Left hindlimb (tissue), 1 donor: Measurements from ENCODE around the gene TXN.
"Not testable (repeated sequence)": the region's sequence is repeated elsewhere in the genome, so short reads cannot be mapped to it uniquely, and the experiment has no call there.

Experiments used
- DNase-seq: peaks from one replicate; pipeline ENCODE4 v3.0.0-alpha.2; 2018

The TXN gene

DNA sequence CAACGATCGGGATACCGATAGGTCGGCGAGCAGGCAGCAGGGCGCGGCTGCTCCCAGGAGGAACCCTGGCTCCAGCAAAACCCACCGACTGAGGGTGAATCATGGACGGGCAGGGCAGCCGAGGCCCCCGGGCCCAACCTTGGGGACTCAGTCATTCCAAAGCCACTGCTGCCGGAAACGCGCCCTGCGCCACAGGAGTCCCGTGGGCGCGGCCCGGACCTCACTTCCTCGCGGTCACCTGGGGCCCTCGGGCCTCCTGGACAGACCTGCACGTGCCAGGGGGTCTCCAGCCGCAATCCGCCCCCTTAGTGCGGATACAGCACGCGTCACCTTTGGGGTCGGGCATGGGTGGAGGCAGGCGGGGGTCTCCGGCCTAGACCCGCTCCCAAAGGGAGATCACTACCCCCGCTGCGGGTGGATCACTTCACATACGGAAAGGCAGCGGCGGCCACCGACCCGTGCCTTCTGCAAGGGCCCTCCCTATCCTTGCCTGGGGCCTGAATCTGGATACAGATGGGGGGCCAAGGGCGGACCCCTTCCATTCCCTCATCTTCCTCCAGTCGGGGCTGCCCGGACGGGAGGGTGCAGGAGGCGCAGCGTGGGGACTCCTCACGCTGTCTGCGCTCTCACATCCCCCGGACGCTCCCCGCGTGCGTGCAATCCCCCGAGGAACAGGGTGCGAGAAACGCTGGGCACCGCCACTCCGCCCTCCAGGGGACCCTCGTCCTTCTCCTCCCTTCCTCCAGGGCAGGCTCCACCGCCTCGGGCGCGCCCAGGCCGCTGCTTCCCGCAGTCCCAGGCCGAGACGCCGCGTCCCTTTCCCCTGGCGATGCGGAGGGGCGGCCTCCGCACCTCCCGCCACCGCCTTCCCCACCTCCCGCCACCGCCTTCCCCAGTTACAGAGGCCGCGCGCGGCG, 586 bp downstream of the TXN start:
- peak; percentile 63 for DNase-seq

DNA sequence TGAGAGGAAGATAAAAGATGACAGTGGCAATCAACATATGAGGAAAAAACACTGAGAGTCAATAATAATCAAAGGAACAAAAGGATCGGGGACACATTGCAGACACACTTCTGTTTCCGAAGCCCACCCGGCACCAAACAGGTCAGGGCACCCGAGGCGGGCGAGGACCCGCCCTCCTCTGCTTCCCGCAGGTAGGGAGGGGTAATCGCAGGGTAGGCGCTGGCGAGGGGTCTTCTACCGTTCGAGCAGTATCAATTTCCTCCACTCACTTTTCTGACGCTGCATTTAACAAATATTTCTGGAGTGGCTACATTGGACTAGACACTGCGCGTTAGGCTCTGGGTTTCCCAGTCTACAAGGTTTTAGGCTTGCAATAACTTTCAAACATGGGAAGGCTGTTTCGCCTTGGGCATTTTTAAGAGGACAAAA, 1.3 kb downstream of the TXN start:
- DNase-seq, result peak; percentile 31

- no peak for DNase-seq
These were observed 1.8 kb downstream of the TXN start for GRCh38 chr9:110254500-110254899.

- DNase-seq, result no peak
These were observed 3.7 kb downstream of the TXN start for GRCh38 chr9:110252509-110253139.

GRCh38 chr9:110251770-110252169, 4.5 kb downstream of the TXN start:
- DNase-seq, result not testable (repeated sequence)

DNA sequence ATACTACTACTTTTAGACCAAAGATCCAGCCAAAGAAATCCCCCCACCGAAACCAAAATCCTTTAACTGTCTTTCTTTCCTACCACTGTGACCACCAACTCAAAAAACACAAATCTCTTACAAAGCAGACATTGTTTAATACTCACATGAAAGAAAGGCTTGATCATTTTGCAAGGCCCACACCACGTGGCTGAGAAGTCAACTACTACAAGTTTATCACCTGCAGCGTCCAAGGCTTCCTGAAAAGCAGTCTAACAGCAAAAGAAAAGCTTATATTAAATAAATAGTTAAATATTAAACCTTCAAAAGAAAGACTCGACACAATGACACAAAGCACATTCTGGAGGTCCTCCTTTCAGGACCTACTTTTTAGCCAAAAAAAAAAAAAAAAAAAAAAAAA, 5.1 kb downstream of the TXN start:
- DNase-seq, result no peak

DNA sequence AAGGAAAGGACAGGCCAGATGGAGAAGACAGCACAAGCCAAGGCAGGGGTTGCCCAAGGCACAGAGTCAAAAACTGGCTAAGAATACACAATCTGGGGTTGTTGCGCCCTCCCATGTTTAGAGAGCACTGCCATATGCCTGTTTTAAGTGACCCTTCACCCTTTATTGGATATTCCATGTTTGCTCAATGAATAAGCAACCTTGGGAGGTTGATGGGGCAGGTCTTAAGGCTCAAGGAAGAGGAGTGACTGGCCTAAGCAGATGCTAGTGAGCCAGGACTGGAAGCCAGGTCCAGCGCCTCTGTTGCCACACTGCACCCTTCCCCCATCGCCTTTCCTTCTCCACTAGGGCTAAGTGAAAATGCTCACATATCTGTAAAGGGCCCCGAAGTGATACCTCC, 6.7 kb downstream of the TXN start:
- no peak for DNase-seq

DNA sequence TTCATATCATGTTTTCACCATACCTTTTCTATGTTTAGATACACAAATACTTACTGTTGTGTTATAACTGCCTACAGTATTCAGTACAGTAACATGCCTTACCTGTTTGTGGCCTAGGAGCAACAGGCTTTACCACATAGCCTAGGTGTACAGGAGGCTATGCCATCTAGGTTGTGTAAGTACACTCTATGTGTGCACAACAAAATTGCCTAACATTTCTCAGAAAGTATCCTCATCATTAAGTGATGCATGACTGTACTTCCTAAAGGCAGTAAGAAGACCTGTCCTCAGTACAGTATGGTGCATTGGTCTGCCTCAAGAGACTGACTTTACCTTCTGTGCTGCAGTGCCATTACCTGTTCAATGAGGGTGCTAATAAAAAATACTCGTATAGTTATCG, 7.9 kb downstream of the TXN start:
- DNase-seq, result no peak

GRCh38 chr9:110246214-110246613, 10.1 kb downstream of the TXN start:
- no peak for DNase-seq

DNA sequence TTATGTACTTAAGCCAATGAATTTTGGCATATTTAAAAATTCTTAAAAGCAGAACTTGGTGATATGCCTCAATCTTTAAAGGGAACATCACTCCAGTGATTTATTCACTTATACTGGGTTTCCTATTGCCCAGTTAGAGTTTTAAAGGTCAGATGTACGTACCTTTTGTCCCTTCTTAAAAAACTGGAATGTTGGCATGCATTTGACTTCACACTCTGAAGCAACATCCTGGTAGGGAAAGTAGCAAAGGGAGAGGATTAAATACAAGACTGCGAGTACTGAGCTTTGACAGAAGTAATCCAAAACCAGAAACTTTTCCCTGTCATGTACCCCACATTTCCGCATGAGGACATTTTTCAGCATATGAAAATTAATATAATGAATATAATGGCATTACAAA, 11.7 kb downstream of the TXN start:
- DNase-seq, result no peak

DNA sequence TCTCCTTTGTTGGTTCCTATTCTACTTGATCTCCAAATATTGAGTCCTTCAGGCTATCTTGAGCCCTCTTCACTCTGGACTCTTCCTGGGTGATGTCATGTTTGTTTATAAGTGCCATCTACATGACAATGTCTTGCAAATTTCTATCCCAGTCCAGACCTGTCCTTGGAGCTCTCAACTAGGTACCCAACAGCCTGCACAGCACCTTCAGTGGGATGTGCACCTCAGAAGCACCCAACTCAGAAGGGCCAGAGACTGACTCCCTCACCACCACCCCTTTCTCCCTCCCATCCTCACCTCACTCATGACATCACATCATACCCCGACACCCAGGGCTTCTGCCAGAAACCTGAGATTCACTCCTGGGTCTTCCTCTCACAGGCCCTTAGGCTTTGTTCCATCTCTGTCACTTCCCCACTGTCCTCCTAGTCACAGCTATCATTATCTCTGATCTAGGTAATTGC, 14.4 kb downstream of the TXN start:
- DNase-seq, result no peak

- no peak for DNase-seq
These were observed 14.9 kb downstream of the TXN start for GRCh38 chr9:110241260-110241857.

GRCh38 chr9:110240198-110240597, 16.1 kb downstream of the TXN start:
- DNase-seq, result no peak

GRCh38 chr9:110228321-110228720, 28.0 kb downstream of the TXN start:
- no peak for DNase-seq

DNA sequence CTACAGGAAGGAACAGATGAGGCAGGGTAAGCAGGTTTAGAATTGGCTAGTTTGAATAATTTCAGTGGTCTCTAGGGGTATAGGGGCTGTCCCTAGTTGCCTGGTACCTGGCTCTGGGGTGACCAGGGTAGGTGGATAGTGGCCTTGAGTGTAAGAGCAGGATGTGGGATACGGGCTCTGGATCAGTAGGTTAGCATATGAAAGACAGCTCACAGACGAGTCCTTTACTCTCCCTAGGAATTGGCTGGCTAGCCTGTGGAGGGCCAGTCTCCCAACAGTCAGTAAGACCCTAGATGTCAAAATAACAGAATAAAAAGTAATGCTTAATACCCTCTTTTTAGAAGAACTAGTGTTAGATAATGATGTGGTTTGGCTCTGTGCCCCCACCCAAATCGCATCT, 31.7 kb downstream of the TXN start:
- no peak for DNase-seq

GRCh38 chr9:110220809-110221208, 35.5 kb downstream of the TXN start:
- no peak for DNase-seq

DNA sequence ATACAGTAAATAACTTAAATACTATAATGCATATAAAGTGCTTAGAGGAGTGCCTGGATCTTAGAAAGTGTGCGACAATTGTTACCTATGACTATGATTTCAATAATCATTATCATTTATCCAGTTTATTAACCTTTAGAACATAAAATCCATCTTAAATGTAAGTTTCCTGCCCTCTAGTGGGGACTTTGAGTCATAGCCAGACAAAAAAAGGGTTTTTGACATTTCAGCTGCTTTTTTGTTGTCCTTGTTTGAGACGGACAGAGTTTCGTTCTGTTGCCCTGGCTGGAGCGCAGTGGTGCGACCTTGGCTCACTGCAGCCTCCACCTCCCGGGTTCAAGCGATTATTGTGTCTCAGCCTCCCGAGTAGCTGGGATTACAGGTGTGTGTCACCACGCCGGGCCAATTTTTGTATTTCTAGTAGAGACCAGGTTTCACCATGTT, 38.6 kb downstream of the TXN start:
- DNase-seq, result no peak

DNA sequence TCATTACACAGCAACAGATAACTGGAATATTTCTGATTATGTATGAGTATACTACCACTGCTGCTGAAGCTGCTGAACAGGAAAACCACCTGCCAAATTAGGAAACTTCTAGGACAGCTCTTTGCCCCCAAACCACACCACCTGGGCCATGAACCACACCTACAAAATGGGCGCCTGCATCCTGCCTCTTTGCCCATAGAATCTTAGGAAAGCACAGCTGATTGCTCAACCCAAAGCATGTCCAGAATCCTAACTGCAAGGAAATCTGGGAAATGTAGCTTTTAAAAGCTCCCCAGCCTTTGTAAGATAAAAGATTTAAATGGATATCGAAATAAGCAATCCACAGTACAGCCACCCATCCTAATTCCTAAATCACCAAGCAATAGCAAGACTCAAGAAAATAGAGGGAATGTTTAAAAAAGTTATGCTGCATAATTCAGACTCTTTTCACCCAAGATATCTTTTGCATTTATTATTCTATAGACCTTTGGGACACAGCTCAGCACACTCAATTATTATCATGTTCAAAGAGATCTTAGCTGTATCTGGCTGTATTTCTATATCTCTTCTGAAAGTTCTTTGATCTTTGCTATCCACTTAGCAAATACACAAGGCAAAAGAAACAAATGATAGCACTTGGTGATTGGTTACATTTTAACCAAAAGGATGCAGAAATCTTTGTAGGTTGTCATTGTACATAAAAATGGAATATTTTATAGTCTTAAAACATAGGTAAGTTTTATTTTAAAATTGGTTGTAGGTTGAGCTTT, 41.5 kb downstream of the TXN start:
- DNase-seq, result no peak

- no peak for DNase-seq
These were observed 42.2 kb downstream of the TXN start for GRCh38 chr9:110214090-110214489.

DNA sequence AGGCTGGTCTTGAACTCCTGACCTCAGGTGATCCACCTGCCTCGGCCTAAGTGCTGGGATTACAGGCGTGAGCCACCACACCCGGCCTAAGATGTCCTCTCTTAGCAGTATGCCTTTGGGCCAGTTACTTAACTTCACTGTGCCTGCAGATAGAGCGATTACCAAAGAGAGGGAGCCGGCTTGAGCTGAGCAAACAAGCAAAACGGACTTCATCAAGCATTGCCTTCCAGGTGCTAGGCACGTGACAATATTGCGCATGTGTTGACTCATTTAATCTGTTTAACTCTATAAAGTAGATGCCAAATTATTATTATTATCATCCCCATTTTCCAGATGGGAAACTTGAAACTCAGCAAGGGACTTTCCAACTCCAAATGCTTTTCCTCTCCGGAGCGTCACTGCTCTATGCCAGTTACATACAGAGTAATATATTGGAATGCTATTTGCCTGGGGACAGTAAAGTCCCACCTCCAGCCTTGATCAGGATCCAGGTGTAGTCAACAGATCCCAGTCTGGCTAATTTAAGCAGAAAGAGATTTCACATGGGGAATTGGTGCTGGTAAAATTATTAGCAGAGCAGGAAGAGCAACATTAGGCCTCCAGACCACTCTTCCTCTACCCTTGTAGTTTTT, 42.8 kb downstream of the TXN start:
- no peak for DNase-seq

GRCh38 chr9:110208031-110208430, 48.3 kb downstream of the TXN start, which contains the start of gene C9orf152:
Gene C9orf152 (minus strand): TSS chr9:110208159. CDS start chr9:110207579, 580 bp downstream.
- no peak for DNase-seq

GRCh38 chr9:110207071-110207641, 49.2 kb downstream of the TXN start:
- DNase-seq, result no peak
